Mesendoderm (in vitro differentiated cells): ENCODE measurements around the gene EHD3.
A peak's percentile ranks its signal among the peaks of the same experiment; 100 is the strongest.

Experiments used
- DNase-seq: peaks from one replicate; pipeline ENCODE4 v3.0.0; 2013
- H2AK5ac ChIP-seq: 2 replicates; pipeline ENCODE4 v1.6.1; 2013; ENCODE audit warnings: low read length, inconsistent platforms
- H2BK120ac ChIP-seq: 2 replicates; pipeline ENCODE4 v1.6.1; 2013; ENCODE audit warnings: low read depth, mild to moderate bottlenecking, low read length, moderate library complexity, mixed read lengths
- H2BK15ac ChIP-seq: replicated peaks from 2 replicates; pipeline ENCODE4 v1.6.1; 2013; ENCODE audit warnings: low read depth, mild to moderate bottlenecking, moderate library complexity
- H2BK5ac ChIP-seq: 2 replicates; pipeline ENCODE4 v1.6.1; 2013; ENCODE audit warnings: low read length, inconsistent platforms
- H3K18ac ChIP-seq: 2 replicates; pipeline ENCODE4 v1.6.1; 2013; ENCODE audit warnings: mild to moderate bottlenecking, low read length, mixed read lengths
- H3K23ac ChIP-seq: one replicate; pipeline ENCODE4 v1.6.1; 2013; ENCODE audit warnings: low read length
- H3K27ac ChIP-seq: 2 replicates; pipeline ENCODE4 v1.5.1; 2013; ENCODE audit warnings: low read depth, mild to moderate bottlenecking, inconsistent platforms, low read length, moderate library complexity
- H3K27me3 ChIP-seq: 2 replicates; pipeline ENCODE4 v1.6.1; 2013; ENCODE audit warnings: low read length, control low read depth, mild to moderate bottlenecking, inconsistent platforms; ENCODE audit not compliant: insufficient read depth, poor library complexity
- H3K36me3 ChIP-seq: 2 replicates; pipeline ENCODE4 v1.6.1; 2013; ENCODE audit warnings: low read length, inconsistent platforms; ENCODE audit not compliant: control insufficient read depth, insufficient read depth
- H3K4ac ChIP-seq: one replicate; pipeline ENCODE4 v1.6.1; 2013; ENCODE audit warnings: low read depth, mild to moderate bottlenecking, low read length, moderate library complexity
- H3K4me1 ChIP-seq: 2 replicates; pipeline ENCODE4 v1.6.1; 2013; ENCODE audit warnings: low read depth, low read length, inconsistent platforms; ENCODE audit not compliant: control insufficient read depth
- H3K4me2 ChIP-seq: 2 replicates; pipeline ENCODE4 v1.6.1; 2013; ENCODE audit warnings: low read length
- H3K4me3 ChIP-seq: 2 replicates; pipeline ENCODE4 v1.5.1; 2013; ENCODE audit warnings: mild to moderate bottlenecking, low read length
- H3K56ac ChIP-seq: one replicate; pipeline ENCODE4 v1.6.1; 2013; ENCODE audit warnings: low read length
- H3K79me1 ChIP-seq: 2 replicates; pipeline ENCODE4 v1.6.1; 2013; ENCODE audit warnings: low read length, inconsistent platforms
- H3K79me2 ChIP-seq: 2 replicates; pipeline ENCODE4 v1.6.1; 2013; ENCODE audit warnings: mild to moderate bottlenecking, low read length; ENCODE audit not compliant: control insufficient read depth, insufficient read depth
- H3K9ac ChIP-seq: 2 replicates; pipeline ENCODE4 v1.6.1; 2013; ENCODE audit warnings: low read length, inconsistent platforms
- H4K5ac ChIP-seq: one replicate; pipeline ENCODE4 v1.6.1; 2013; ENCODE audit warnings: low read length
- H4K8ac ChIP-seq: one replicate; pipeline ENCODE4 v1.6.1; 2013; ENCODE audit warnings: low read depth, mild to moderate bottlenecking, control low read depth, low read length, moderate library complexity
- WGBS: extraction: QIAGEN DNeasy Blood & Tissue Kit; methylation state at CpG from one replicate; pipeline ENCODE4 v1.1.7; 2013; ENCODE audit warnings: low lambda C conversion rate, missing lambda C conversion rate; ENCODE audit not compliant: insufficient coverage; ENCODE audit errors: extremely low coverage; 5-methylcytosine and 5-hydroxymethylcytosine counted together

The EHD3 gene

GRCh38 chr2:31294196-31294595, 60.2 kb downstream of the EHD3 start:
- Histone ChIP-seq H3K4me3 (no peak overlapping the region), H4K8ac (no peak overlapping the region), H3K56ac (peak overlapping the region; percentile 22), H3K79me2 (no peaks in the 10 kb centered on the region), H2BK5ac (no peak overlapping the region), H2BK15ac (no peak overlapping the region), H2AK5ac (no peak overlapping the region), H3K4ac (no peak overlapping the region), H3K4me2 (no peak overlapping the region), H3K27me3 (no peaks in the 10 kb centered on the region), H4K5ac (no peak overlapping the region), H3K36me3 (no peaks in the 10 kb centered on the region), H3K23ac (no peak overlapping the region), H3K4me1 (peaks cover 11% of the 10 kb centered on the region), H3K79me1 (no peaks in the 10 kb centered on the region), H3K9ac (no peak overlapping the region), H3K18ac (no peak overlapping the region), H2BK120ac (no peak overlapping the region), H3K27ac (no peak overlapping the region)
- peak; percentile 61 for DNase-seq
- no CpG with 5 or more reads among the region's 1 CpG for WGBS

- no peak overlapping the region for H3K27ac ChIP-seq
- H2BK15ac ChIP-seq = no peak overlapping the region
- no peak overlapping the region for H3K4me3 ChIP-seq
- H3K9ac ChIP-seq = no peak overlapping the region
- no peaks in the 10 kb centered on the region for H3K79me2 ChIP-seq
- H3K18ac ChIP-seq = peak overlapping the region; percentile 83
- H3K4me2 ChIP-seq = no peak overlapping the region
- H3K4me1 ChIP-seq = peaks cover 11% of the 10 kb centered on the region
- no peak for DNase-seq
- H3K56ac ChIP-seq = peak overlapping the region; percentile 62
- H4K8ac ChIP-seq = no peak overlapping the region
- no peak overlapping the region for H2BK5ac ChIP-seq
- WGBS = no CpG with 5 or more reads among the region's 8 CpGs
- no peaks in the 10 kb centered on the region for H3K36me3 ChIP-seq
- H3K23ac ChIP-seq = no peak overlapping the region
- no peak overlapping the region for H4K5ac ChIP-seq
- no peaks in the 10 kb centered on the region for H3K27me3 ChIP-seq
- peak overlapping the region; percentile 7 for H2BK120ac ChIP-seq
- H2AK5ac ChIP-seq = no peak overlapping the region
- no peaks in the 10 kb centered on the region for H3K79me1 ChIP-seq
- no peak overlapping the region for H3K4ac ChIP-seq
Observed at GRCh38 chr2:31296641-31297287, 62.8 kb downstream of the EHD3 start.

- no peak for DNase-seq
- no peak overlapping the region for H3K4me3 ChIP-seq
- peaks cover 11% of the 10 kb centered on the region for H3K4me1 ChIP-seq
- H2AK5ac ChIP-seq = no peak overlapping the region
- no peak overlapping the region for H3K56ac ChIP-seq
- WGBS = no CpG with 5 or more reads among the region's 1 CpG
- no peaks in the 10 kb centered on the region for H3K27me3 ChIP-seq
- H3K9ac ChIP-seq = no peak overlapping the region
- no peak overlapping the region for H2BK5ac ChIP-seq
- no peak overlapping the region for H4K8ac ChIP-seq
- H3K79me2 ChIP-seq = no peaks in the 10 kb centered on the region
- H2BK120ac ChIP-seq = peak overlapping the region; percentile 29
- no peak overlapping the region for H4K5ac ChIP-seq
- H3K79me1 ChIP-seq = no peaks in the 10 kb centered on the region
- no peaks in the 10 kb centered on the region for H3K36me3 ChIP-seq
- peak overlapping the region; percentile 1 for H3K18ac ChIP-seq
- no peak overlapping the region for H3K23ac ChIP-seq
- no peak overlapping the region for H3K4me2 ChIP-seq
- H3K27ac ChIP-seq = no peak overlapping the region
- H3K4ac ChIP-seq = no peak overlapping the region
- no peak overlapping the region for H2BK15ac ChIP-seq
Observed at GRCh38 chr2:31297751-31298150, 63.8 kb downstream of the EHD3 start.

GRCh38 chr2:31299547-31299946, 65.6 kb downstream of the EHD3 start:
- no peaks in the 10 kb centered on the region for H3K27me3 ChIP-seq
- H2AK5ac ChIP-seq = no peak overlapping the region
- no peak overlapping the region for H3K23ac ChIP-seq
- no peaks in the 10 kb centered on the region for H3K36me3 ChIP-seq
- H2BK15ac ChIP-seq = no peak overlapping the region
- H3K79me1 ChIP-seq = no peaks in the 10 kb centered on the region
- no peak overlapping the region for H3K4me2 ChIP-seq
- H3K56ac ChIP-seq = no peak overlapping the region
- H3K9ac ChIP-seq = no peak overlapping the region
- no peak overlapping the region for H3K27ac ChIP-seq
- peaks cover 9% of the 10 kb centered on the region for H3K4me1 ChIP-seq
- DNase-seq = peak; percentile 82
- H4K5ac ChIP-seq = no peak overlapping the region
- no peak overlapping the region for H3K4ac ChIP-seq
- no CpG with 5 or more reads among the region's 4 CpGs for WGBS
- H3K4me3 ChIP-seq = no peak overlapping the region
- H4K8ac ChIP-seq = no peak overlapping the region
- no peak overlapping the region for H3K18ac ChIP-seq
- no peak overlapping the region for H2BK5ac ChIP-seq
- no peak overlapping the region for H2BK120ac ChIP-seq
- no peaks in the 10 kb centered on the region for H3K79me2 ChIP-seq

- Histone ChIP-seq H3K18ac (no peak overlapping the region), H3K4me1 (peaks cover 9% of the 10 kb centered on the region), H3K79me2 (no peaks in the 10 kb centered on the region), H3K27me3 (no peaks in the 10 kb centered on the region), H3K23ac (no peak overlapping the region), H3K36me3 (no peaks in the 10 kb centered on the region), H3K56ac (no peak overlapping the region), H3K79me1 (no peaks in the 10 kb centered on the region), H3K9ac (no peak overlapping the region), H2BK5ac (no peak overlapping the region), H2BK15ac (no peak overlapping the region), H2AK5ac (no peak overlapping the region), H2BK120ac (no peak overlapping the region), H3K4me2 (no peak overlapping the region), H3K4ac (no peak overlapping the region), H4K8ac (no peak overlapping the region), H3K4me3 (no peak overlapping the region), H4K5ac (no peak overlapping the region), H3K27ac (no peak overlapping the region)
- DNase-seq = no peak
Observed at GRCh38 chr2:31300309-31300708, 66.4 kb downstream of the EHD3 start.

- Histone ChIP-seq H3K4me1 (peaks cover 3% of the 10 kb centered on the region), H3K9ac (no peak overlapping the region), H3K4me3 (no peak overlapping the region), H3K4me2 (no peak overlapping the region), H2BK5ac (no peak overlapping the region), H3K18ac (no peak overlapping the region), H2BK15ac (no peak overlapping the region), H2BK120ac (no peak overlapping the region), H3K79me2 (no peaks in the 10 kb centered on the region), H3K4ac (no peak overlapping the region), H3K27ac (no peak overlapping the region), H4K8ac (no peak overlapping the region), H4K5ac (no peak overlapping the region), H3K56ac (no peak overlapping the region), H3K79me1 (no peaks in the 10 kb centered on the region), H3K36me3 (no peaks in the 10 kb centered on the region), H2AK5ac (no peak overlapping the region), H3K27me3 (no peaks in the 10 kb centered on the region), H3K23ac (peak overlapping the region; percentile 6)
- no peak for DNase-seq
- WGBS = no CpG with 5 or more reads among the region's 9 CpGs
Observed at GRCh38 chr2:31302940-31303563, 69.1 kb downstream of the EHD3 start.
